Occipital lobe (tissue), 2 donors: ENCODE data around the gene STRBP. TPM values are rescaled to one million over a fixed set of nuclear protein-coding genes. Genes with fewer than 3 reads are reported as not detected.
"Not testable (repeated sequence)": the region's sequence is repeated elsewhere in the genome, so short reads cannot be mapped to it uniquely, and the experiment has no call there.

Source experiments
- DNase-seq: peaks from one replicate; lab custom pipeline; 2025; lab: John Stamatoyannopoulos, UW
- total RNA-seq: library from RNA; depleted of rRNA; stranded (reverse); fragments of >200 nt; gene quantifications from one replicate; pipeline ENCODE4 v1.2.3, GENCODE V29; 2014

Gene STRBP
- total RNA-seq, 1 donor from 2014 or later = 97.5 TPM

- DNase-seq = no peak
These were observed 74.4 kb downstream of the STRBP start for GRCh38 chr9:123194023-123194422.

GRCh38 chr9:123191680-123192079 lies 76.7 kb downstream of the STRBP start:
- no peak for DNase-seq

- no peak for DNase-seq
These were observed 77.1 kb downstream of the STRBP start for GRCh38 chr9:123191260-123191659.

- DNase-seq = no peak
These were observed 81.3 kb downstream of the STRBP start for GRCh38 chr9:123187131-123187530.

DNA sequence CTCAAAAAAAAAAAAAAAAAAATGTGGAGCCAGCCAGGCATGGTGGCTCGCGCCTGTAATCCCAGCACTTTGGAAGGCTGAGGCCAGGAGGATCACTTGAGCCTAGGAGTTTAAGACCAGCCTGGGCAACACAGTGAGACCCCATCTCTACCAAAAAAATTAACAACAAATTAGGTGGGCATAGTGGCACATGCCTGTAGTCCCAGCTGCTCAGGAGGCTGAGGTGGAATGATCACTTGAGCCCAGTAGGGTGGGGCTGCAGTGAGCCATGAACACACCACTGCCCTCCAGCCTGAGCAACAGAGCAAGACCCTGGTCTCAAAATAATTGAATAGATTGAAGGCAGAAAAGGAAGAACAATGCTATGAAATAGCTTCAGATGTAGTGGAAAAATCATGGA lies 82.4 kb downstream of the STRBP start:
- not testable (repeated sequence) for DNase-seq

DNA sequence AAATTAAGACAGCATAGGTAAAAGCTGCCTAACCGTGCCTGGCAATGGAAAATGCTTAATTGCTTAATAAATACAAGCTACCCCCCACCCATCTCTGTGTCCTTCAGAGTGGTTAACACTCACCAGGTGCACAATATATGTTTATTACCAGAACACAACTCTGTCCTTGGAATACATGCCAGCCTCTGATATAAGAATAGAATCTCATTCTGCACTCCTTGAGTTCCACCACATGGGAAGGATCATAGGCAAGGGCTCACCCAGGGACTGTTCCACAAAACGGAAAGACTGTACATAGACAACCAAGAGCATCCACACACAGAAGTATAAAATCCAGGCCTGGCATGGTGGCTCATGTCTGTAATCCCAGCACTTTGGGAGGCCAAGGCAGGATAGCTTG lies 91.4 kb downstream of the STRBP start:
- DNase-seq = no peak

DNA sequence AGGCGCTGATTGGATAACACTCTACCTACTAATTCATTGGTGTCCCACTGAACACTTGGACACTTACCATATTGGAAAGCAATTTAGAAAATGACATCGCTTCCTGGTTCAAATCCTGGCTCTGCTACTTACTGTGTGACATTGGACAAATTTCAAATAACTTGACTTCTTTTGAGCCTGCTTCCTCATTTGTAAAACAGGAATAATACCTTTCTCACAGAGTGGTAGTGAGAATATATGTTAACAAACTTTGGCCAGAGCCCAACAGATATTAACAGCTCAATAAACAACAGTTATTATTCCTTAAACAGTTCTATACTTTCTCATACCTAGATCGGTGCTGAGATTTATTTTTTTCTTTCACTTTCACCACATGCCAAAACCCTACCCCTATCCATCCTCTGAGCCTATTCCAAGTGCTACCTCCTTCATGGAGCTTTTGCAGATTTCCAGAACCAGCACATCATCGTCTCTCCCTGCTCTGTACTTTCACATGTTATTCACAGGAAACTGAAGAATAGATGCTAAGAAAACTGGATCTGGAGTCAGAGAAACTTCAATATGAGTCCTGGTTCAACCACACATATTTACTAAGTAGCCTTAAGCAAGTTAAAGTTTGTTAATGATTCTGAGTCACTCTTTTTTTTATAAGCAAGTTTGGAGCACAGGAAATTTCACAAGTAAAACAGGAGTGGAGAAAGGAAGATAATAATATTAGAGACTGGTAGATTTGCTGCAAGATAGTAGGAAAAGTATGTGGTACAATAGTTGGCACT lies 92.3 kb downstream of the STRBP start:
- no peak for DNase-seq

DNA sequence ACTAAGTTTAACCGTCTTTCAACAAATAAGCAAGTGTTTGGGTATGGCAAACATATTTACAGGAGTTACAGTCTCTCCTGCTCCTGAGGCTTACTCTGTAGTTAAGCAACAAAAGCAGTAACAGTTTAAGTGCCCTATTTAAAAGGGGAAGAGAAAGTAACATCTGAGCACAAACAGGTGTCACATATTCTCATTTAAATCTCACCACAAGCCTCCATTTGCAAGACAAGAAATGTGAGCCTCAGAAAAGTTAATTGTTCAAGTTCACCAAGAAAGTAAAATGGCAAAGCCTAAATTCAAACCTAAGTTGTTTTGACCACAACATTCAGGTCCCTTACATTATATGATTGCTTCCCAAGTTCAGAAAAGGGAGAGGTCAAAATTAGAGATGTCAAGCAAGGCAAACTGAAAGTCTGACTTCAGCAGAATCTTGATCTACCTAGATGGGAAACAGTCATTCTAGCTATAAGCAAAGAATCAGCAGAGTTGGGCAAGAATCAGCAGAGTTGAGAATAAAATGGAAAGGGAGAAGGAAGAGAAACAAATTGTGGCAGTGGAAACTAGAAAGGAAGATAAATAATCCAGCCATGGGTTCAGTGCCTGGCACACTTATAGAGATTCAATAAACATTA lies 93.4 kb downstream of the STRBP start:
- no peak for DNase-seq

DNA sequence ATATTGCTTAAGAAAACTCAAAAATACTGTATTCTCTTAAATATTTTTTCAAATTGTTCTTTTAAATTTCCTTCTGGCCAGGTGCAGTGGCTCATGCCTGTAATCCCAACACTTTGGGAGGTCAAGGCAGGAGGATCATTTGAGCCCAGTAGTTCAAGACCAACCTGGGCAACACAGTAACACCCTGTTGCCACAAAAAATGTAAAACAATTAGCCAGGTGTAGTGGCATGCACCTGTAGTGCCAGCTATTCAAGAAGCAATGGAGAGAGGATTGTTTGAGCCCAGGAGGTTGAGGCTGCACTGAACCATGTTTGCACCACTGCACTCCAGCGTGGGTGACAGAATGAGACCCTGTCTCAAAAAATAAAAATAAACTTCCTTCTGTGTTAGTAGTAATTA lies 94.3 kb downstream of the STRBP start:
- no peak for DNase-seq

DNA sequence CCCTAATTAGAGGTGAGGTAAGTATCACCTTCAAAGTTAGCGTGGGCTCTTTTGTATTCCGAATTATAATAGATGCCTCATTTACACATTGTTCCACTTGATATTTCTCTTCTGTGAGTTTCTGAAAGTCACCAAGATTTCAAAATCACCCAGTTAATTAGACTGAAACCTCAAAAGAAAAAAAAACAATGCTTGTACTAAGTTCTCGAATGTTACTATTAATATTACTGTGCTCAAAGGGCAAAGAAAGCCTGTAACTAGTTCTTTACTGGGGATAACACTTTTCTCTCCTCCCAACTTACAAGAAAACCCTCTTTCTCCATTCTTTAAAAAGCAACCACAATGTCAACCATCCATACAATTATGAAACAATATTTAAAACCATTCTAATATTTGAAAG lies 98.5 kb downstream of the STRBP start:
- DNase-seq = no peak

GRCh38 chr9:123168586-123168985 lies 99.8 kb downstream of the STRBP start:
- no peak for DNase-seq

GRCh38 chr9:123167474-123167873 lies 100.9 kb downstream of the STRBP start:
- no peak for DNase-seq

- no peak for DNase-seq
These were observed 102.6 kb downstream of the STRBP start for GRCh38 chr9:123165813-123166212.

DNA sequence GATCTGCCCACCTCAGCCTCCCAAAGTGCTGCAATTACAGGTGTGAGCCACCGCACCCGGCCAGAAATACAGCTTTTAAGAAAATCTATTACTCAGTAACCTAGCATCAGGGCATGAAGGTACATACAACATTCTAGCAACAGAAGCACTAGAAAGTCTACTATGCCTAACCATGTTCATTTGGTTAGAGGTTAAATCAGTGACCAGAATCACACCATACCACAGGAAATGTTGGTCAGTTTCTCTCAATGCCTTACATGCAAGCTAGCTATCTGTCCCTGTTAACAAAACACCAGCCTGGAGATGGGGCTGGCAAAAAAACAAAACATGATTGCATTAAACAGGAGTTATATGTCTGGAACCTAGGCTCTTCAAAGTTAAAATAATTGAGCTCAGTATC lies 104.1 kb downstream of the STRBP start:
- DNase-seq = no peak

DNA sequence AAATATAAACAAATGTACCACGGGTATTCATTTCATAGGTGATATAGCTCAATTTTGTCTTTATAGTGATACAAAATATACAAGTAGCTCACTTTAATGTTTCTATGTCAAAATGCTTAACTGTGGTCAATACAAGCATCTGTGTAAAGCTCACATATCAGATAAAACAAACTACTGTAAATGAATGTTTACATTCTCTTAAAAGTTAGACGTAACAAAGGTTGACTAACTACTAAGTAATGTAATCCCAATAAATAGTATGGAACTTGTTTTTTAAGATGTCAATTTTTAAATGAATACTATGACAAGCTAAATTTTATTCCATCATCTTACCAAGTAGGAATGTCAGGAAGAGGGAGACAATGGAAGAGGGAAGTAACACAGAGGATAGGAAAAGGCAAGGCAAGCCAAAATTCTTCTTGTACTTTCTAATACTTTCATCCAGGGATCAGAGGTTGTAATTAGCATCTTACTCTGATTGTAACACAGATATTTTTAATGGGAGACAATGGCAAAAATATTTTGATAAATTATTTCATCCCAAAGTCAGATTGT lies 105.5 kb downstream of the STRBP start:
- DNase-seq = no peak

DNA sequence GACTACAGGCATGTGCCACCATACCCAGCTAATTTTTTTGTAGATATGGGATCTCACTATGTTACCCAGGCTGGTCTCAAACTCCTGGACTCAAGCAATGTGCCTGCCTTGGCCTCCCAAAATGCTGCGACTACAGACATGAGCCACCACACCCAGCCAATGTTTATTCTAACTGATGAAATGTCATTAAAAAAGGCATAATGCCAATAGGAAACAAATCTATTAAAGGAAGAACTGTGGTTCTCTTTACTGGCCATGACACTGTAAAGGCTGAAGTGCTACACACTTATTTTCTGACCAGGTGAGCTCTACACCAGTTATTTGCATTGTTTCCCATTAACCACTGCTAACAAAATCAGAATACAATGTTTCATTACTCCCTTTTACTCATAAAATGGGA lies 106.0 kb downstream of the STRBP start:
- DNase-seq = no peak

GRCh38 chr9:123157221-123157620 lies 111.2 kb downstream of the STRBP start:
- DNase-seq = no peak

DNA sequence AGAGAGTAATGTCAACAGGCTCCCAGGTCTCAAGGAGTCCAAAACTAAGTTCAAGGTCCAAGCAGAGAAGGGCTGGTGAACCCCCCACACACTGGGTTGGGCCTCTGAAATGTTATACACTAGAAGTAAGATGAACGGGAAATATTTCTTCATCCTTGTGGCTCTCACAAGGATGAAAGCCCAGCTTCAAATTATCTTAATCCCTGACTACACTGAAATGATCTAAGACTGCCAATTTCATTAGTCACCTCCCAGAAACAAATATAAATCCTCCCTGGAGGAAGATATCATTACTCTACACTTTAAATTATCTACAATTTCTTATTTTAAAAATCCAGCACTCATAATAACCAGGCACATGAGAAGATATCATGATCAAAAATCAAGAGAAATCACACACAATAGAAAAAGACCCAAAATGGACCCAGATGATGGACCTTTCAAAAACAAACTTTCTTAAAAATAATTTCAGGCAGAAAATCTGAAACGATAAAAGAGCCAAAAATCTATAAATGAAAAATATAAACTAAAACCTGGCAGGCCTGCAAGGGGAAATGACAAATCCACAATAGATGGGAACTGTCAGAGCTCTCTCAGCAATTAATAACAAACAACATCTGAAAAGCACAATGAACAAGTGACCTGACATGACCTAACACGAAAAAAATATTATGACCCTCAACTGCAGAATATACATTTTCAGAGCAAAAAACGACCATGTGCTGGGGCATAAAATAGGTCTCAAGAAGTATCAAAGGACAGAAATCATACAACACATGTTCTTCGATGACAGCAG lies 117.5 kb downstream of the STRBP start:
- no peak for DNase-seq

- no peak for DNase-seq
These were observed 119.3 kb downstream of the STRBP start for GRCh38 chr9:123149067-123149466.

DNA sequence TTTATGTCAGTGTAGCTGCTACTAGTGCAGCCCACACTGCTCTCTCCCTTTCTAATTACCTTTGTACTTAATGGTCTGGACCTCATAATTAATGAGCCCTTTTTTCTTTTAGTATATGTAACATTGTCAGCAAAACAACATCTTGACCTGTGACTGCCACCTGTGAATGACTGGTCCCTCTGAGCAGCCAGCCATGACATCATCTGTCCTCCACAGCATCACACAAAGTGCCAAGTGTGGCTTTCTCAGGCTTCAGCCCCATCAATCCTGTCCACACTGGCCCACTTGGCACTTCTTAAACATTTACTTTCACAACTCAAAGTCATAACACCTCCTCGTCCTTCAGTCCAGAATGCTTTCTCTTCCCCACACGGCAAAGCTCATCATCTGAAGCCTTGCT lies 130.2 kb downstream of the STRBP start:
- no peak for DNase-seq

- DNase-seq = no peak
These were observed 133.0 kb downstream of the STRBP start for GRCh38 chr9:123135430-123135829.

GRCh38 chr9:123132696-123133095 lies 135.7 kb downstream of the STRBP start:
- no peak for DNase-seq
